KBM-7 (cell line): ENCODE results near the gene COX6A2.

ENCODE experiments used
- DNase-seq: peaks from one replicate; pipeline ENCODE4 v3.0.0-alpha.2; 2015
- in situ Hi-C: fragments of 300-500 bp; cut with MboI; formaldehyde crosslinking; loops from 2 replicates; pipeline ENCODE4 v1.14.3; 2020; ENCODE audit warnings: low sequenced_read_pairs, low pct_unique_long_range_greater_than_20kb, mixed read lengths

COX6A2 gene

GRCh38 chr16:31428279-31428597, at the start of gene COX6A2:
Gene COX6A2, minus strand, starts transcription at chr16:31428360. Its CDS starts 35 bp downstream, at chr16:31428325.
- no peak for DNase-seq
- in situ Hi-C loops, result no loop called here

GRCh38 chr16:31477220-31478216, 49.4 kb upstream of the COX6A2 start:
- DNase-seq, result no peak
- in situ Hi-C loops, result no loop called here

GRCh38 chr16:31476303-31477219, 48.4 kb upstream of the COX6A2 start:
- no peak for DNase-seq
- in situ Hi-C loops, result no loop called here

- no peak for DNase-seq
Measured at GRCh38 chr16:31475946-31476302, 47.8 kb upstream of the COX6A2 start.

GRCh38 chr16:31474773-31475738, 46.9 kb upstream of the COX6A2 start:
- in situ Hi-C loops, result no loop called here
- no peak for DNase-seq

More at GRCh38 chr16:31475946-31476302, 47.8 kb upstream of the COX6A2 start:
- in situ Hi-C loops, result no loop called here

GRCh38 chr16:31474173-31474714, 46.1 kb upstream of the COX6A2 start:
- no peak for DNase-seq
- in situ Hi-C loops, result no loop called here

- DNase-seq, result no peak
- in situ Hi-C loops, result no loop called here
Measured at GRCh38 chr16:31473264-31473984, 45.3 kb upstream of the COX6A2 start.

GRCh38 chr16:31472709-31473203, 44.6 kb upstream of the COX6A2 start:
- DNase-seq, result peak; percentile 60
- in situ Hi-C loops, result no loop called here

- DNase-seq, result peak; percentile 61
- in situ Hi-C loops, result no loop called here
Measured at GRCh38 chr16:31471875-31472708, 43.9 kb upstream of the COX6A2 start, which contains the start of gene TGFB1I1. Gene TGFB1I1, plus strand, starts transcription at chr16:31472152. Its CDS starts 37 bp downstream, at chr16:31472189.

- in situ Hi-C loops, result no loop called here
- no peak for DNase-seq
Measured at GRCh38 chr16:31471241-31471874, 43.2 kb upstream of the COX6A2 start.

- in situ Hi-C loops, result no loop called here
- DNase-seq, result no peak
Measured at GRCh38 chr16:31470615-31471014, 42.5 kb upstream of the COX6A2 start.

GRCh38 chr16:31467858-31468257, 39.7 kb upstream of the COX6A2 start:
- DNase-seq, result no peak
- in situ Hi-C loops, result loop anchor here (10.0 kb wide), 1 partner anchor 237 kb away; no protein-coding TSS in a partner anchor

- in situ Hi-C loops, result loop anchor here (10.0 kb wide), 1 partner anchor 238 kb away; no protein-coding TSS in a partner anchor
- peak; percentile 93 for DNase-seq
Measured at GRCh38 chr16:31467151-31467773, 39.1 kb upstream of the COX6A2 start.

GRCh38 chr16:31466381-31466841, 38.3 kb upstream of the COX6A2 start:
- in situ Hi-C loops, result loop anchor here (10.0 kb wide), 1 partner anchor 238 kb away; no protein-coding TSS in a partner anchor
- DNase-seq, result no peak

- in situ Hi-C loops, result loop anchor here (10.0 kb wide), 1 partner anchor 239 kb away; no protein-coding TSS in a partner anchor
- DNase-seq, result no peak
Measured at GRCh38 chr16:31465788-31466370, 37.7 kb upstream of the COX6A2 start.
